ENCODE results near the gene GAPVD1.
"Not testable (repeated sequence)": the region's sequence is repeated elsewhere in the genome, so short reads cannot be mapped to it uniquely, and the experiment has no call there.

GAPVD1 gene, protein sequence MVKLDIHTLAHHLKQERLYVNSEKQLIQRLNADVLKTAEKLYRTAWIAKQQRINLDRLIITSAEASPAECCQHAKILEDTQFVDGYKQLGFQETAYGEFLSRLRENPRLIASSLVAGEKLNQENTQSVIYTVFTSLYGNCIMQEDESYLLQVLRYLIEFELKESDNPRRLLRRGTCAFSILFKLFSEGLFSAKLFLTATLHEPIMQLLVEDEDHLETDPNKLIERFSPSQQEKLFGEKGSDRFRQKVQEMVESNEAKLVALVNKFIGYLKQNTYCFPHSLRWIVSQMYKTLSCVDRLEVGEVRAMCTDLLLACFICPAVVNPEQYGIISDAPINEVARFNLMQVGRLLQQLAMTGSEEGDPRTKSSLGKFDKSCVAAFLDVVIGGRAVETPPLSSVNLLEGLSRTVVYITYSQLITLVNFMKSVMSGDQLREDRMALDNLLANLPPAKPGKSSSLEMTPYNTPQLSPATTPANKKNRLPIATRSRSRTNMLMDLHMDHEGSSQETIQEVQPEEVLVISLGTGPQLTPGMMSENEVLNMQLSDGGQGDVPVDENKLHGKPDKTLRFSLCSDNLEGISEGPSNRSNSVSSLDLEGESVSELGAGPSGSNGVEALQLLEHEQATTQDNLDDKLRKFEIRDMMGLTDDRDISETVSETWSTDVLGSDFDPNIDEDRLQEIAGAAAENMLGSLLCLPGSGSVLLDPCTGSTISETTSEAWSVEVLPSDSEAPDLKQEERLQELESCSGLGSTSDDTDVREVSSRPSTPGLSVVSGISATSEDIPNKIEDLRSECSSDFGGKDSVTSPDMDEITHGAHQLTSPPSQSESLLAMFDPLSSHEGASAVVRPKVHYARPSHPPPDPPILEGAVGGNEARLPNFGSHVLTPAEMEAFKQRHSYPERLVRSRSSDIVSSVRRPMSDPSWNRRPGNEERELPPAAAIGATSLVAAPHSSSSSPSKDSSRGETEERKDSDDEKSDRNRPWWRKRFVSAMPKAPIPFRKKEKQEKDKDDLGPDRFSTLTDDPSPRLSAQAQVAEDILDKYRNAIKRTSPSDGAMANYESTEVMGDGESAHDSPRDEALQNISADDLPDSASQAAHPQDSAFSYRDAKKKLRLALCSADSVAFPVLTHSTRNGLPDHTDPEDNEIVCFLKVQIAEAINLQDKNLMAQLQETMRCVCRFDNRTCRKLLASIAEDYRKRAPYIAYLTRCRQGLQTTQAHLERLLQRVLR (N-terminal part only)

DNA sequence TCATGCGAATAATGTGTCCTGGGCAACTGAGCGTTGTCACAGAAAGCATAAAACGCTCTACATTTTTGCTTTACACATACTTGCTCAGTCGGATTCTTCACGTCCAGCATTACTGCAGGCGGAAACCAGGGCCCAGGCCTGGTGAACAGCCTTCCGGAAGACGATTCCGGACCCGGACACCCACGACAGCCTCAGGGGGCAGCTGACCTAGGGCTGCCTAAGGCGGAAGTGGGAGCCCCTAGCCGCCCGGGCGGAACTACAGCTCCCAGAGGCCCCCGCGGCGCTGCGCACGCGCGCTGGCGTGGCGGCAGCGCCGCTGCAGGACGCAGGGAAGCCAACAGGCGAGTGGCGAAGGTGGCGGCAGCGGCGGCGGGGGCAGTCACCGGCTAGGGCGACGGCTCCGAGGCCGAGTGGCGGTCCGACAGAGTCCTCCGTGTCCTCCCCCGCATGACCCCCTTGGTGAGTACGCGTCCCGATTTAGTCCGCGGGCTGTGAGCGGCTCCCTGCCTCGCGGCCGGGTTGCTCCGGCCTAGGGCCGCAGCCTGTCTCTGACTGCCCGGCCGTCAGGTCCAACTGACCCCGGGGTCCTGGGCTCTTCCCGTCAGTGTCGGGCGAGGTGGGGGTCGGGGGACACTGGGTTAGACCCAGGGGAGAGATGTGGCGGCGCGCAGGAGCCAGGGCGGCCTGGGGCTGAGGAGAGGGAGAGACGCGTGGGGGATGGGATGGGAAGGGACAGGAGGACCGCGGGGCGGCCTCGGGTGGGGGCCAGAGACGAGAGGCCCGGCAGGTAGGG lies at the start of gene GAPVD1:
TSS of gene GAPVD1 (plus strand) at position 326 of the 793 bp plus-strand sequence. CDS start 37,096 bp downstream, outside the sequence.
- peak; percentile 88 for DNase-seq

DNA sequence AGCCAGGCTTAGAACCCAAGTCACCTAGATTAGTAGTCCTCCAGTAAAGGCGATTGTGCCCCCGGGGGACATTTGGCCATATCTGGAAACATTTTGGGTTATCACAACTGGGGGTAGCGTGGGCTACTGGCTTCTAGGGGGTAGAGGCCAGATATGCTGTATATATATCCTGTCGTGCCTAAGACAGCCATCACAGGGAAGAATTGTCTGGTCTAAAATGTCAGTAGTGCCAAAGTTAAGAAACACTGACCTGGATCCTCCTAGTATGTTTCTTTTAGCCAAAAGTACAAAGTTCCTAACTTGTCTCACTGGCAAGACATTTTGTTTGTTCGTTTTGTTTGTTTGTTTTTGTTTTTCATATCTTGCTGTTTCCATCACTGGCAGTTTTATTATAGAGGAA lies 47.4 kb upstream of the GAPVD1 start:
- no peak for DNase-seq

DNA sequence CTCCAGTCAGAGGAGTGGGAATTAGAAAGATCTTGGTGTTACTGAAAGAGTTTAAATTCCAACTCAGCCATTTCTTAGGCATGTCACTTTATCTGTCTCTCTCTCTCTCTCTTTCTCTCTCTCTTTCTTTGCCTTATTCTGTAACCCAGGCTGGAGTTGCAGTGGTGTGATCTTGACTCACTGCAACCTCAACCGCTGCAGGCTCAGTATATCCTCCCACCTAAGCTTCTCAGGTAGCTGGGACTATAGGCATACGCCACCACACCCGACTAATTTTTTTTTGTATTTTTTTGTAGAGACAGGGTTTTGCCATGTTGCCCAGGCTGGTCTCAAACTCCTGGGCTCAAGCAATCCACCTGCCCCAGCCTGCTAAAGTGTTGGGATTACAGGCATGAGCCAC lies 43.0 kb upstream of the GAPVD1 start:
- no peak for DNase-seq

DNA sequence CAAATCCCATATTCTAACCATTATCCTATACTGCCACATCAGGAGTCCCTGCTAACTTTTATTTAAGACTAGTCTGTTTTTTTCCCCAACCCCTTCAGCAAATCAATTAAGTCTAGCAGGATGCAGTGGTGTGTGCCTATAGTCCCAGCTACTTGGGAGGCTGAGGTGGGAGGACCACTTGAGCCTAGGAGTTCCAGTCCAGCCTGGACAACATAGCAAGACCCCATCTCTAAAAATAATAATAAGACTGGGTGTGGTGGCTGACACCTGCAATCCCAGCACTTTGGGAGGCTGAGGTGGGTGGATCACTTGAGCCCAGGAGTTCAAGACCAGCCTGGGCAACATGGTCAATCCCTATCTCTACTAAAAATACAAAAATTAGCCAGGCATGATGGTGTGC lies 36.8 kb upstream of the GAPVD1 start:
- DNase-seq = not testable (repeated sequence)

DNA sequence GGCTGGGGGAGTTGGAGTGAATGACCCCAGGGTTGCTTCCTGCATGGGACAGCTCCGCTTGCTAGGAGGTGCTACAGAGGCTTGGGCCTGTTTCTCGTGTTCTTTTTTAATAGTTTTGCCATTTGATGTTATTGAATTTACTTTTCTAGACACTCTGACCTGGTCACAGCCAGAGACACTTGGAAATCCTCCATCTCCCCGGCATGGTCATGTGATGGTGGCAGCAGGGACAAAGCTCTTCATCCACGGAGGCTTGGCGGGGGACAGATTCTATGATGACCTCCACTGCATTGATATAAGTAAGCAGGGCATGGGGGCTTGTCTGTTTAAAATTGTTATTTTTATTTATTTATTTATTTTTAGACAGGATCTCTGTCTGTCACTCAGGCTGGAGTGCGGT lies 33.9 kb upstream of the GAPVD1 start:
- no peak for DNase-seq

DNA sequence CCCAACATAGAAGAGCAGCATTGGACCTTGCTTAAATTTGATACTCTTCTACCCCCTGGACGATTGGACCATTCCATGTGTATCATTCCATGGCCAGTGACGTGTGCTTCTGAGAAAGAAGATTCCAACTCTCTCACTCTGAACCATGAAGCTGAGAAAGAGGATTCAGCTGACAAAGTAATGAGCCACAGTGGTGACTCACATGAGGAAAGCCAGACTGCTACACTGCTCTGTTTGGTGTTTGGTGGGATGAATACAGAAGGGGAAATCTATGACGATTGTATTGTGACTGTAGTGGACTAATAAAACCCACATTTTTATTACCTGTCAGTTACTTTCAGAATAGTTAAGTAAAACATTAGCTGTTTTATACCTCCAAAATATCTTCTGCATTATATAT lies 27.9 kb upstream of the GAPVD1 start:
- peak; percentile 97 for DNase-seq

DNA sequence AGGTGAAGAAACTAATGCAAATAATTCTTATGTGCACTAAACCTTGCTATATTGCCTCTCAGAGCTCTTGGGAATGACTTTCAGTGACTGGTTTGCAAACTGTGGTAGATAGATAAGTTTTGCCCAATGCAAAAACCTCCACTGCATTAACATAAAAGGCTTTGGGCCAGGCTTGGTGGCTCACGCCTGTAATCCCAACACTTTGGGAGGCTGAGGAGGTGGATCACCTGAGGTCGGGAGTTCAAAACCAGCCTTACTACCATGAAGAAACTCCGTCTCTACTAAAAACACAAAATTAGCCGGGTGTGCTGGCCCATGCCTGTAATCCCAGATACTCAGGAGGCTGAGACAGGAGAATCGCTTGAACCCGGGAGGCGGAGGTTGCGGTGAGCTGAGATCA lies 27.5 kb upstream of the GAPVD1 start:
- DNase-seq = not testable (repeated sequence)

DNA sequence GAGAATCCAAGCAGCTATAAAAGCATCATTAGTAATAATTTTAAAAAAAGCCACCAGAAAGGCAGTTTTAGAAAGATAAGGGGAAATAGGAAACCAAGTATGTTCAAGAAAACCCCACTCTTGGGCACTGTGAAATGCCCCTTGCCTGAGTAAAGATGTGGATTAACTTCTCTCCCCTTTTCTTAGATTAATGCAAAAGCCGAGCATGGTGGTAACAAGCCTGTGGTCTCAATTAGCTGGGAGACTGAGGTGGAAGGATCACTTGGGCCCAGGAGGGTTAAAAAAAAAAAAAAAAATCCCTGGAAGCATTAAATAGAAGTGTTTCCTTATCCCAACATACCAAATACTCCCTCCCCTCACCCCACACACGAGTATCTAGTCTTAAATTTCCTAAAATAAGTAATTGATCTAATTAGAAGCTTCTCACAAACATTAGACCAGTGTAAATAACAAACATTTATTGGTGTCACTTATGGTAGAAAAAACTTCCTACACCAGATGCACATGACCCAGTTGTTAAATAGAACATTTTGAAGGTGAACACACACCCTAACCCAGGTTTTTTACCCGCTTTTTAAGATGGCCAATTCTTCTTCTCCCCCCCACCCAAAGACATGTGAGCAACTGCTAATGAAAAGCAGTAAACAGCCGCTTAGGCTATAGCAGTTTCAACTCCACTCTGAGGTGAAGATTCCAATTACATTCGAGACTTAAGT lies 25.7 kb upstream of the GAPVD1 start:
- no peak for DNase-seq

DNA sequence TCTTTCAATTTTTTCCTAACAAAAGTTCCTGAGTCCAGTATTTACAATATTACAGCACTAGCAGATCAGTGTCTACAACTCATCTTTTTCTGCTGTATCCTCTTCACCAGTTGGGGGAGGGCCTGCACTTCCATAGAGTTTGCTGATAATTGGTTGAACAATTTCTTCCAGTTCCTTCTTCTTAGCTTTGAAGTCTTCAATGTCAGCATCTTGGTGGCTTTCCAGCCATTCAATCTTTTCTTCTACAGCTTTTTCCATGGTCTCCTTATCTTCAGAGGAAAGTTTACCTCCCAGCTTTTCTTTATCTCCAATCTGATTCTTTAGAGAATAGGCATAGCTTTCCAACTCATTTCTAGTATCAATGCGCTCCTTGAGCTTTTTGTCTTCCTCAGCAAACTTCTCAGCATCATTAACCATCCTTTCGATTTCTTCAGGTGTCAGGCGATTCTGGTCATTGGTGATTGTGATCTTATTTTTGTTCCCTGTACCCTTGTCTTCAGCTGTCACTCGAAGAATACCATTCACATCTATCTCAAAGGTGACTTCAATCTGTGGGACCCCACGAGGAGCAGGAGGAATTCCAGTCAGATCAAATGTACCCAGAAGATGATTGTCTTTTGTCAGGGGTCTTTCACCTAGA lies 25.0 kb upstream of the GAPVD1 start:
- not testable (repeated sequence) for DNase-seq

DNA sequence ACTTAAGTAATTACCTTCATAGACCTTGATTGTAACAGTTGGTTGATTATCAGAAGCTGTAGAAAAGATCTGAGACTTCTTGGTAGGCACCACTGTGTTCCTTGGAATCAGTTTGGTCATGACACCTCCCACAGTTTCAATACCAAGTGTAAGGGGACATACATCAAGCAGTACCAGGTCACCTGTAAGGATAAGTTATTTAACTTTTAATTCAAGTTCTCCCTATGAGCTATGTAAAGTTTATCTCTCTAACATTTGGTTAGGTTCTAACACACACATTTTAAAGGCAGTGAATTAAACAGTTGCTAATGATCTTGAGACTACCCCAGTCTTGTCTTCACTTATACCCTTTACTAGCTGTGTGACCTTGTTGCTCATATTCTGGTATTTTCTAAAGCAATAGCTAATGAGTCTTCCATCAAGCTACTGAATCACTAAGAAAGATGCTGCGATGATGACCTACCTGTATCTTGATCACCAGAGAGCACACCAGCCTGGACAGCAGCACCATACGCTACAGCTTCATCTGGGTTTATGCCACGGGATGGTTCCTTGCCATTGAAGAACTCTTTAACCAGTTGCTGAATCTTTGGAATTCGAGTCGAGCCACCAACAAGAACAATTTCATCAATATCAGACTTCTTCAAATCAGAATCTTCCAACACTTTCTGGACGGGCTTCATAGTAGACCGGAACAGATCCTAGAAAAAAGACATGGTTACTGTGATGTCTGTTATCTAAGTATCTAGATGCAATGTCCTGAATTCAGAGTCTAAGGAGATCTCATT lies 23.3 kb upstream of the GAPVD1 start:
- no peak for DNase-seq

DNA sequence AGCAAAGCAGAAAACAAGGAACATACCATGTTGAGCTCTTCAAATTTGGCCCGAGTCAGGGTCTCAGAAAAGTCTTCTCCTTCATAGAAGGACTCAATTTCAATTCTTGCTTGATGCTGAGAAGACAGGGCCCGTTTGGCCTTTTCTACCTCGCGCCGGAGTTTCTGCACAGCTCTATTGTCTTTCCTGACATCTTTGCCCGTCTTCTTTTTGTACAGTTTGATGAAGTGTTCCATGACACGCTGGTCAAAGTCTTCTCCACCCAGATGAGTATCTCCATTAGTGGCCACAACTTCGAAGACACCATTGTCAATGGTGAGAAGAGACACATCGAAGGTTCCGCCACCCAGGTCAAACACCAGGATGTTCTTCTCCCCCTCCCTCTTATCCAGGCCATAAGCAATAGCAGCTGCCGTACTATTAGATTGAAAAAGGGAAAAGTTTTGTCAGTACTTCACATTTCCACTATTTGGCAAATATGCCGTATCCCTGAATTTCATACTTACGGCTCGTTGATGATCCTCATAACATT lies 22.6 kb upstream of the GAPVD1 start:
- no peak for DNase-seq

DNA sequence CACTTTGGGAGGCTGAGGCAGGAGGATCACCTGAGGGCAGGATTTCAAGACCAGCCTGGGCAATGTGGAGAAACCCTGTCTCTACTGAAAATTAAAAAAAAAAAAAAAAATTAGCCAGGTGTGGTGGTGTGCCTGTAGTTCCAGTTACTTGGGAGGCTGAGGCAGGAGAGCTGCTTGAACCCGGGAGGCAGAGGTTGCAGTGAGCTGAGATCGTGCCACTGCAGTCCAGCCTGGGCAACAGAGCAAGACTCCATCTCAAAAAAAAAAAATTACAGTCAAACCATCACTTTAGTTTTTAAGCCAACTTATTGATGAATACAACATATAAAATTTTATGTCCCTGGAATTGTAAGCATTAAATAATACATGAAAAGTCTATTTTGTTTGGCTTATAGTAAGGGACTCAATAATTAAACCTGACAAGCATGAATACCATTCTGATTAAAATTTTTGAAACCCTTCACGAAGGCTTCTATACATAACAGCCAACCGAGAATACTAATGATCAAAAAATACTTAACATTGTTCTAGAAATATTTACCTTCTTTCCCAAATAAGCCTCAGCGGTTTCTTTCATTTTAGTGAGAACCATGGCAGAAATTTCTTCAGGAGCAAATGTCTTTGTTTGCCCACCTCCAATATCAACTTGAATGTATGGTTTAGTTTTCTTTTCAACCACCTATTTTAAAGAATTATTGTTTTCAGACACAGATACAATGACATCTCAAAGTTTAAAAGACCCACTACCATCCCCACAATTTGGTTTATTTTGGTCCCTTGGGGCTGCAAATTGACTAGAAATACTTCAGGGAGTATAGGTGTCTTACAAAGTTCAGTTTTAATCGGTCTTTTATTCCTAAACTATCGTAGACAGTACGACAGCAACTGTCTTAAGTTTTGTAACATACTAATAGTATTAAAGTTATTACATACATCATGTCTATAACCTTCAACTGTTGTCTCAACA lies 21.7 kb upstream of the GAPVD1 start:
- DNase-seq = no peak

DNA sequence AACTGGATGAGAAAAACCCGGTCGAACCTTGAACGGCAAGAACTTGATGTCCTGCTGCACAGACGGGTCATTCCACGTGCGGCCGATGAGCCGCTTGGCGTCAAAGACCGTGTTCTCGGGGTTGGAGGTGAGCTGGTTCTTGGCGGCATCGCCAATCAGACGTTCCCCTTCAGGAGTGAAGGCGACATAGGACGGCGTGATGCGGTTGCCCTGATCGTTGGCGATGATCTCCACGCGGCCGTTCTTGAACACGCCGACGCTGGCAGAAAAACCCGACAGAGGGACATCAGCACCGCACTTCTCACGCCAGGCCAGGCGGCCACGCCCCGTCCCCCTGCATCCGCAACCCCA lies 21.0 kb upstream of the GAPVD1 start:
- DNase-seq = no peak

DNA sequence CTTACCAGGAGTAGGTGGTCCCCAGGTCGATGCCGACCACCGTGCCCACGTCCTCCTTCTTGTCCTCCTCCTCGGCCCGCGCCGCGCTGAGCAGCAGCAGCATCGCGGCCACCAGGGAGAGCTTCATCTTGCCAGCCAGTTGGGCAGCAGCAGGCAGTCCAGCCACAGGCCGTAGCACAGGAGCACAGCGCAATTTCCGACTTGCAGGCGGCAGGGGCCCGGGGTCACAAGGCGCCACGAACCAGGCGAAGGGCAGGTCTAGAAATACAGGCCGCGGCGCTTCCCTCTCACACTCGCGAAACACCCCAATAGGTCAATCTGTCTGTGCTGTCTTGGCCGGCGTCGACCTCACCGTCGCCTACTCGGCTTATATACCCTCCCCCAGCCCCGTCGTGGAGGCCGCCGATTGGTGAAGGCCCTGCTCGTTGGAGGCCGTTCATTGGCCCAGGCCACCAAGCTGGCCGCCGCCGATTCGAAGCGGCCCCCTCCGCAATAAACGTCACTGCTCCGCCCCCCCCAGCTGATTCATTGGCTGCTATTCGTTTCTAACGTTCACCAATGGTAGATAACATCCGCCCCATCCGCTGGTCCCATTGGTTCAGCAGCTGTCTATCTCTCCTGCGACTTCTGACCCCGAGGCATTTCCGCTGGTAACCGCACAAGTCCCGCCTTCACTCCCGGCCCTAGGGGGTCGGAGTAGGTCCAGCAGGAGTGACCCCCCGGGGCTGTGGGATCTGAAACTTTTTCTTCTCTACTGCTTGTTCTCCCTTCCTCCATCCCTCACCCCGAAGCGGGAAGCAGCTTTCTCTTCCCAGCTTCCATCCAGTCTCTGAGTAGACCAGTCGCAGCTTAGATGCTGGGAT lies 20.4 kb upstream of the GAPVD1 start, which contains the start of gene HSPA5:
TSS of gene HSPA5 (minus strand) at position 344 of the 863 bp plus-strand sequence. CDS start at position 127, 217 bp downstream.
- peak; percentile 100 for DNase-seq

DNA sequence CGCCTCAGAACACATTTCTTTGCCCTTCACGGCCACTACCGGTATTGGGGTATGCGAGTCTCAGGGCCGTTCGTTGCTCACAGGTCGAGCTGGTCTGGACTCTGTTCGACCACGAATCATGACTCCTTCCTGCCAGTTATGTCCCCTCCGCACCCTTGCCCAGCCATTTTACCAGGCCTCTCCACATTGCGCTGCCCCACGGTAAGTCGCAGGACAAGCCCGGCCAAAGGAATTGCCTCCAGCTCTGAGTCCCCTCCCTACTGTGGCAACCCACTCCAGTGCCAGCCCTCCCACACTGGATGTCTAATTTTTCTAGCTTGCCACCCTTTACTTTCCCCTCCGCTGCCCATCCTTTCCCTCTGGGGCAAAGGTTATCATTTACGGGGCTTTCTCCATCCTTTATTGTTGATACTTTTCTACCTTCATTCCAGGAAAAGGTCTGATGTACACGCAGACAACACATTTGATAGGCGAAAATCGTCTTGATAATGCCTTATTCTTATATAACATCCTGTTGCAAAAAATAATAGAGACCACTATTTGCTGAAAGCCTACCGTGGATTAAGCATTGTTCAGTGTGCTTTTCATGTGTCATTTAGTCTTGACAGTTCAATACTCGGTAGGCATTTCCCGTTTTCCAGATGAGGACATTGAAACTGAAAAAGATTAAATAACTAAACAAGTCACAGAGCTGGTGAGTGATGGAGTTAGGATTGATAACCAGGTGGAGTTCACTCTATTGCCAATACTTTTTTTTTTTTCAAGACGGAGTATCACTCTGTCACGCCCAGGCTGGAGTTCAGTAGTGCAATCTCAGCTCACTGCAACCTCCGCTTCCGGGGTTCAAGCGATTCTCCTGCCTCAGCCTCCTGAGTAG lies 19.5 kb upstream of the GAPVD1 start:
- DNase-seq = no peak

DNA sequence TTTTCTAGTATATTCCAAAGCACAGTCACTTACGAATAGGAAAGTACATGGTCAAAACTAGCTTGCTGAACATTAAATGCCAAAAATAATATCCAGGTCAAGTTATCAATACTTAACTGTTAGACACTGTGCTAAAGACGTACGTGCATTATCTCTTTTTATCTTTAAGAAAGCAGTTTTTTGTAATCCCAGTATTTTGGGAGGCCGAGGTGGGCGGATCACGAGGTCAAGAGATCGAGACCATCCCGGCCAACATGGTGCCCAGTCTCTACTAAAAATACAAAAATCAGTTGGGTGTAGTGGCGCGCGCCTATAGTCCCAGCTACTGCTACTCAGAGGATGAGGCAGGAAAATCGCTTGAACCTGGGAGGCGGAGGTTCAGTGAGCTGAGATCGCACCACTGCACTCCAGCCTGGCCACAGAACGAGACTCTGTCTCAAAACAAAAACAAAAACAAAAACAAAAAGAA lies 17.8 kb upstream of the GAPVD1 start:
- no peak for DNase-seq

DNA sequence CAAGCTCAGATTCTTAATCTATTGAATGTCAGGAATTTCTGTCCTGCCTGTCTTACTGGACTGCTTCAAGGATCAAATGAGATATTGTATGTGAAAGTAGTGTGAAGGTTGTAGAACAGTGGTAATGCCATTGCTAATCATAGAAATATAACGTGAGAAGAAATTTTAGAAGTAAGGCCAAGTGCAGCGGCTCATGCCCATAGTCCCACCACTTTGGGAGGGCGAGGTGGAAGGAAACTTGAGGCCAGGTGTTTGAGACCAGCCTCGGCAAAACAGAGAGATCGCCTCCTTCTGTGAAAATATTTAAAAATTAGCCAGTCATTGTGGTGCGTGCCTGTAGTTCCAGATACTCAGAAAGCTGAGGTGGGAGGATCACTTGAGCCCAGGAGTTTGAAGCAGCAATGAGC lies 15.4 kb upstream of the GAPVD1 start:
- no peak for DNase-seq

Measured in fibroblast of upper back skin (primary cell).